Uterus (tissue), 4 donors: ENCODE data around the gene KREMEN1. TPM values are rescaled to one million over a fixed set of nuclear protein-coding genes. Genes with fewer than 3 reads are reported as not detected.

Experiments used
- DNase-seq, 2 donors: peaks; one replicate each; pipeline ENCODE4 v3.0.0-alpha.2; 2019 to 2020
- H3K27ac ChIP-seq, 2 donors: fragments of 200-600 bp; sonication (generic); 1 replicate in 1 of 2; 2 replicates in 1 of 2; pipeline ENCODE4 v1.5.1; 2016 to 2018
- H3K27me3 ChIP-seq, 2 donors: fragments of 200-600 bp; sonication (generic); one replicate each; pipeline ENCODE4 v1.5.1; 2018 to 2019; ENCODE audit warnings: control low read depth in 1 of 2
- H3K36me3 ChIP-seq, 2 donors: fragments of 200-600 bp; sonication (generic); one replicate each; pipeline ENCODE4 v1.5.1; 2019; ENCODE audit warnings: control low read depth in 1 of 2
- H3K4me1 ChIP-seq, 2 donors: fragments of 200-600 bp; sonication (generic); one replicate each; pipeline ENCODE4 v1.5.1; 2018 to 2019; ENCODE audit warnings: control low read depth in 1 of 2
- H3K4me3 ChIP-seq, 2 donors: fragments of 200-600 bp; sonication (generic); 1 replicate in 1 of 2; 2 replicates in 1 of 2; pipeline ENCODE4 v1.5.1; 2018 to 2019; ENCODE audit warnings: mild to moderate bottlenecking in 1 of 2
- H3K9me3 ChIP-seq, 2 donors: fragments of 200-600 bp; sonication (generic); one replicate each; pipeline ENCODE4 v1.5.1; 2019; ENCODE audit warnings: control low read depth in 1 of 2
- POLR2A ChIP-seq, 2 donors: fragments of 450-650 bp; IDR thresholded peaks; one replicate each; pipeline ENCODE4 v1.6.1; 2016; ENCODE audit warnings: antibody characterized with exemption in 2 of 2, mild to moderate bottlenecking in 1 of 2, moderate library complexity in 1 of 2
- intact Hi-C: fragments of 100-400 bp; cut with DNase I; formaldehyde crosslinking; loops from one replicate; pipeline ENCODE4 v1.15.1; 2023; ENCODE audit warnings: low total_unique reads
- total RNA-seq, 4 donors: library from RNA; depleted of rRNA in 3 of 4; stranded (reverse); fragments of >200 nt in 3 of 4; gene quantifications; one replicate each; pipeline versions ENCODE4 v1.1.0 to v1.2.4, GENCODE V29; 2014 to 2023
- TF ChIP-seq, protein P1 (sequence below), 4 experiments: fragments of 200-600 bp in 2 of 4; fragments of 450-650 bp in 2 of 4; sonication (generic) in 2 of 4; IDR thresholded peaks; one replicate each; pipeline ENCODE4 v1.5.1; 2016 to 2019; ENCODE audit warnings: antibody characterized with exemption in 4 of 4, mild to moderate bottlenecking in 2 of 4, moderate library complexity in 1 of 4
- donor health status: DM: yes; HTN: yes; CAD: no.

KREMEN1 gene
- total RNA-seq, 4 donors from 2014 or later = 5.9 to 25.1 (median 10.2) TPM

DNA sequence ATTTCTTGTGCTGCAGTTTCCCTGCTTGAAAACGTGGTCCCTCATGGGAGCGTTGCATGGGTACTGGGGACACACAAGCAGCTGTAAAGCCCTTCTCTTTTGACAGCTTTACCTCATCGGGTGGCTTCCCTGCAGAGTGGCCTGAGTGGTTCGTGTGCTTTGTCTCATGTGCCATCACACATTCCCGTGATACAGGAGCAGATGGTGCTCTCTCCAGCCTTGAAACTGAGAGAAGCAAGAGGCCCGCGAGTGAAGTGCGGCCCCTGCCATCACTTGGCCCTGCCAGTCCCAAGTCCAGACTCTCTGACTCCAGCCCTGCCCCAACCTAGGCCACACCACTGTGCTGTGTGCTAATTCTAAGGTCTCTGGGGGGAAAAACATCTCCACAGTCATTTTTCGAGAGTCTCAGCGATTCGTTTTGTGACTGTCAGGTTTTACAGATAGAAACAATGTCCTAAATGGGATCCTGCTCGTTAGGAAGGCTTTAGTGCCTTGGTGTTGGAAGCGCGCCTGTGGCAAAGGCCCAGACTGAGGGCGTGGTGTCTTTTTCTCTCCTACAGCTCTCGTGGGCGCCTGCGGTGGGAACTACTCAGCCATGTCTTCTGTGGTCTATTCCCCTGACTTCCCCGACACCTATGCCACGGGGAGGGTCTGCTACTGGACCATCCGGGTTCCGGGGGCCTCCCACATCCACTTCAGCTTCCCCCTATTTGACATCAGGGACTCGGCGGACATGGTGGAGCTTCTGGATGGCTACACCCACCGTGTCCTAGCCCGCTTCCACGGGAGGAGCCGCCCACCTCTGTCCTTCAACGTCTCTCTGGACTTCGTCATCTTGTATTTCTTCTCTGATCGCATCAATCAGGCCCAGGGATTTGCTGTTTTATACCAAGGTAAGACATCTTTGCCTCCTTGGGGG lies 64.2 kb downstream of the KREMEN1 start:
- Histone ChIP-seq H3K27ac (no peak overlapping the region), H3K4me3 (no peak overlapping the region), H3K9me3 (no peaks in the 10 kb centered on the region), H3K27me3 (no peaks in the 10 kb centered on the region), H3K4me1 (no peaks in the 10 kb centered on the region), H3K36me3 (no peaks in the 10 kb centered on the region)
- TF ChIP-seq POLR2A (IDR thresholded peaks at IDR 0.05) = no peak
- TF ChIP-seq, protein P1, sequence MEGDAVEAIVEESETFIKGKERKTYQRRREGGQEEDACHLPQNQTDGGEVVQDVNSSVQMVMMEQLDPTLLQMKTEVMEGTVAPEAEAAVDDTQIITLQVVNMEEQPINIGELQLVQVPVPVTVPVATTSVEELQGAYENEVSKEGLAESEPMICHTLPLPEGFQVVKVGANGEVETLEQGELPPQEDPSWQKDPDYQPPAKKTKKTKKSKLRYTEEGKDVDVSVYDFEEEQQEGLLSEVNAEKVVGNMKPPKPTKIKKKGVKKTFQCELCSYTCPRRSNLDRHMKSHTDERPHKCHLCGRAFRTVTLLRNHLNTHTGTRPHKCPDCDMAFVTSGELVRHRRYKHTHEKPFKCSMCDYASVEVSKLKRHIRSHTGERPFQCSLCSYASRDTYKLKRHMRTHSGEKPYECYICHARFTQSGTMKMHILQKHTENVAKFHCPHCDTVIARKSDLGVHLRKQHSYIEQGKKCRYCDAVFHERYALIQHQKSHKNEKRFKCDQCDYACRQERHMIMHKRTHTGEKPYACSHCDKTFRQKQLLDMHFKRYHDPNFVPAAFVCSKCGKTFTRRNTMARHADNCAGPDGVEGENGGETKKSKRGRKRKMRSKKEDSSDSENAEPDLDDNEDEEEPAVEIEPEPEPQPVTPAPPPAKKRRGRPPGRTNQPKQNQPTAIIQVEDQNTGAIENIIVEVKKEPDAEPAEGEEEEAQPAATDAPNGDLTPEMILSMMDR (IDR thresholded peaks at IDR 0.05) = no peak
- intact Hi-C loops = no loop called here
- DNase-seq = no peak

DNA sequence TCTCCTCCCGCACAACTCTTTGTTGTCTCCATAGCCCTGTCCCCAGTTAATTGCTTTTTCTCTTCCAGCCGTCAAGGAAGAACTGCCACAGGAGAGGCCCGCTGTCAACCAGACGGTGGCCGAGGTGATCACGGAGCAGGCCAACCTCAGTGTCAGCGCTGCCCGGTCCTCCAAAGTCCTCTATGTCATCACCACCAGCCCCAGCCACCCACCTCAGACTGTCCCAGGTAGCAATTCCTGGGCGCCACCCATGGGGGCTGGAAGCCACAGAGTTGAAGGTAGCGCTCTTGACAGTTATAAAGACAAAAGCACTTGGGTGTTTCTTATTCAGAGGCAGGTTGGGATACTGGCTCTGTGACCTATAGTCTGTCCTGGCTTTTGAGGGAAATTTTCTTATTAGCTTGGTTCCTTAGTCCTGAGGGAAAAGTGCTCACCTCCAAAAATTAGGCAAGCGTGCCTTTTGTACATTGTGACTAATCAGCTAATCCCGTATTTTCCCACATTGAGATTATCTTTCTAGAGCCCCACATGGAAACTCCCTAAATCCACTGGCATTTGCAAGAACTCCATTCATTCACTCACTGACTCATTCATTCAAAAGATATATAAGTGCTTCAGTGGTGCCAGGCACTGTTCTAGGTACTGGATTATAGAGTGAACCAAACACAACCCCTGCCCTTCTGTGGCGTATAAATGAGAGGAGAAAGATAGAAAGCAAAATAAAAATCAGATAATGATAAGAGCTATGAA lies 65.9 kb downstream of the KREMEN1 start:
- no peak overlapping the region for H3K4me3 ChIP-seq
- no peaks in the 10 kb centered on the region for H3K4me1 ChIP-seq
- TF ChIP-seq POLR2A (IDR thresholded peaks at IDR 0.05) = no peak
- TF ChIP-seq, protein P1 (IDR thresholded peaks at IDR 0.05) = no peak
- intact Hi-C loops = no loop called here
- no peaks in the 10 kb centered on the region for H3K9me3 ChIP-seq
- DNase-seq = no peak
- H3K27ac ChIP-seq = no peak overlapping the region
- no peaks in the 10 kb centered on the region for H3K36me3 ChIP-seq
- no peaks in the 10 kb centered on the region for H3K27me3 ChIP-seq

DNA sequence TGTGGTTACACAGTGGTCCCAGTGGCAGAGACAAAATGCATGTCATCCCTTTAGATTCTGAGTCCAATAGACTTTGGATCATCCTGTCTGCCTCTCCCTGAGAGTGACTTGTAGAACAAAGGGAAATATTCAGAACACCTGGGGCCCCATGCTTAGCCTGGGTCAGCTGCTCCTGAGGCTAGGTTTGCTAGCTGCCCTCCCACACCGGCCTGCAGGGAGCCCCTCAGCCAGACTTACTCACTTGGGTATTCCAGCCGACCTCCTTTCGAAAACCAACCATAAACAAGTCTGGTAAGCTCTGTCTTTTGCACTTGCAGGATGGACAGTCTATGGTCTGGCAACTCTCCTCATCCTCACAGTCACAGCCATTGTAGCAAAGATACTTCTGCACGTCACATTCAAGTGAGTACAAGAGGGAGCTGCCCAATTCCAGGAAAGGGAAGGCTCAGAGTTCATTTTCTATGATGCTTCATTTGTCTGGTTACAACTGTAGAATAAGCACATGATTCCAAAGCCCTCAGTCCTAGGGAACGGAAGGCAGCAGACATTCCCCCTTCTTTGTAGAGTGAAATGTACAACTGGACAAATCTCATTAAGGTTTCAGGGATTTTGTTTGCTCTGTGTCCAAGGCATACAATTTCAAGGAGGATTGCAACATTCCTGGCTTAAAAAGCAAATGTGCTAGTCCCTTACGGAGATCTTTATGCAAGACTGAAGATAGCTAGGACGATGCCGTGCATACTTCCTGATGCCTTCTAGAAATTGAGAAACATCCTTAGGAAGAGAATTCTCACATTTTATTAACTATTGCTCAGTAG lies 67.3 kb downstream of the KREMEN1 start:
- TF ChIP-seq POLR2A (IDR thresholded peaks at IDR 0.05) = no peak
- TF ChIP-seq, protein P1 (IDR thresholded peaks at IDR 0.05) = no peak
- Histone ChIP-seq H3K36me3 (no peaks in the 10 kb centered on the region), H3K27ac (no peak overlapping the region)

DNA sequence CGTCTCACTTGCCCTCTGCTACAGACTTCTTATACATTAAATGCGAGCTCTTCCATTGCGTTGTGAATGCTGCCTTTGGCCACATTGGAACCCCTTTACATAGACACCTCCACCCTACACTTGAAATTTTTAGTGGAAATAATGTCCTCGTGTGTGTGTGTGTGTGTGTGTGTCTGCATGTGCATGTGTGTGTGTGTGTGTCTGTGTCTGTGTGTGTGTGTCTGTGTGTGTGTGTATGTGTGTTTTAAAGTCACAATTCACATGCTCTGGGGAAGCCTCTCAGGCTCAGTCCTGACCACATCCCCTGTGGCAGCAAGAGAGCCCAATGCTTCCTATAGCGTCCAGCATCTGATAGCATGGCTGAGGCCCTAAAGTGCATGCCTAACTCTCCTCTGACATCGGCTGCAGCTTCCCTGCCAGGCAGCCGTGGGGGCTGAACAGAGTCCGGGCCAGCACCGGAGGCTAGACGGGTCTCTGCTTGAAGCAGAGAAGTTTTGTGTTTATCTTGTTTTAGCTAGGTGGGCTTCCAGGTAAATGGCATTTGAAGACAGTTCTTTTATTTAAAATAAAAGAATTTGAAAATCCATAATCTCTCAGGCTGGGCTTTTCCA lies 68.3 kb downstream of the KREMEN1 start:
- H3K9me3 ChIP-seq = no peaks in the 10 kb centered on the region
- TF ChIP-seq, protein P1 (IDR thresholded peaks at IDR 0.05) = no peak
- no peak for TF ChIP-seq POLR2A (IDR thresholded peaks at IDR 0.05)
- intact Hi-C loops = no loop called here
- no peaks in the 10 kb centered on the region for H3K36me3 ChIP-seq
- no peak overlapping the region for H3K4me3 ChIP-seq
- no peak overlapping the region for H3K27ac ChIP-seq
- H3K27me3 ChIP-seq = no peaks in the 10 kb centered on the region
- DNase-seq = no peak
- no peaks in the 10 kb centered on the region for H3K4me1 ChIP-seq

More for the DNA sequence above, 67.3 kb downstream of the KREMEN1 start:
- Histone ChIP-seq H3K4me3 (no peak overlapping the region), H3K27me3 (no peaks in the 10 kb centered on the region), H3K9me3 (no peaks in the 10 kb centered on the region), H3K4me1 (no peaks in the 10 kb centered on the region)
- intact Hi-C loops = no loop called here
- no peak for DNase-seq
